AG08396 (cell line): ENCODE results near the gene ARSB.
A peak's percentile ranks its signal among the peaks of the same experiment; 100 is the strongest.
"Not testable (repeated sequence)": the region's sequence is repeated elsewhere in the genome, so short reads cannot be mapped to it uniquely, and the experiment has no call there.

ENCODE experiments used
- DNase-seq: peaks from one replicate; pipeline ENCODE4 v3.0.0; 2012; ENCODE audit warnings: low spot score, mixed read lengths

ARSB gene

GRCh38 chr5:78903353-78903752, 81.8 kb downstream of the ARSB start:
- DNase-seq: no peak

GRCh38 chr5:78899922-78900362, 85.2 kb downstream of the ARSB start:
- peak; percentile 40 for DNase-seq

GRCh38 chr5:78896132-78896531, 89.0 kb downstream of the ARSB start:
- DNase-seq: peak; percentile 49

GRCh38 chr5:78895616-78896015, 89.5 kb downstream of the ARSB start:
- DNase-seq: no peak

GRCh38 chr5:78893940-78894677, 91.0 kb downstream of the ARSB start:
- DNase-seq: no peak

GRCh38 chr5:78890667-78891379, 94.3 kb downstream of the ARSB start:
- DNase-seq: no peak

- DNase-seq: peak; percentile 62
These were observed 95.6 kb downstream of the ARSB start for GRCh38 chr5:78889369-78890140.

GRCh38 chr5:78888580-78889368, 96.3 kb downstream of the ARSB start:
- no peak for DNase-seq

GRCh38 chr5:78887384-78888118, 97.6 kb downstream of the ARSB start:
- DNase-seq: no peak

GRCh38 chr5:78886341-78887230, 98.5 kb downstream of the ARSB start:
- DNase-seq: peak; percentile 20

- no peak for DNase-seq
These were observed 103.2 kb downstream of the ARSB start for GRCh38 chr5:78881884-78882283.

GRCh38 chr5:78879516-78879915, 105.6 kb downstream of the ARSB start:
- no peak for DNase-seq

GRCh38 chr5:78866076-78866475, 119.0 kb downstream of the ARSB start:
- DNase-seq: not testable (repeated sequence)

GRCh38 chr5:78858364-78858763, 126.7 kb downstream of the ARSB start:
- no peak for DNase-seq

- DNase-seq: no peak
These were observed 130.1 kb downstream of the ARSB start for GRCh38 chr5:78855026-78855425.

- not testable (repeated sequence) for DNase-seq
These were observed 133.2 kb downstream of the ARSB start for GRCh38 chr5:78851891-78852290.

GRCh38 chr5:78845470-78845869, 139.6 kb downstream of the ARSB start:
- no peak for DNase-seq

GRCh38 chr5:78843436-78843835, 141.7 kb downstream of the ARSB start:
- no peak for DNase-seq

GRCh38 chr5:78841767-78842166, 143.3 kb downstream of the ARSB start:
- no peak for DNase-seq

GRCh38 chr5:78838753-78839152, 146.4 kb downstream of the ARSB start:
- no peak for DNase-seq
